ENCODE results near the gene HAO2. TPM values are rescaled to one million over a fixed set of nuclear protein-coding genes. Genes with fewer than 3 reads are reported as not detected.

Gene HAO2
- total and polyA plus RNA-seq, 2 experiments from 2014 or later: not detected

GRCh38 chr1:119329541-119330461 lies 38.8 kb upstream of the HAO2 start (continued):
- no peak for TF ChIP-seq ZNF462 (CRISPR knock-in tag; IDR thresholded peaks at IDR 0.05)
- no peak for TF ChIP-seq NANOG (IDR thresholded peaks at IDR 0.05; ENCODE audit: borderline replicate concordance)

GRCh38 chr1:119330466-119331189 lies 38.0 kb upstream of the HAO2 start:
- ATAC-seq (no peak), DNase-seq (ENCODE audit: low spot score) (no peak)
- Mint-ChIP-seq H3K27ac (no peak overlapping the region), H3K9me3 (peaks cover 15% of the 10 kb centered on the region), H3K27me3 (ENCODE audit: insufficient read depth, low read depth, poor library complexity) (peaks cover 10% of the 10 kb centered on the region), H3K4me3 (no peak overlapping the region), H3K4me1 (peaks cover 67% of the 10 kb centered on the region), H3K36me3 (ENCODE audit: low read depth) (peaks cover 24% of the 10 kb centered on the region)
- Histone ChIP-seq H3K9me2 (ENCODE audit: insufficient read depth) (0 out of 2 replicates have a peak, but pooled peaks cover 9% of the 10 kb centered on the region), H2AFZ (no peak overlapping the region), H3K4me2 (0 out of 2 replicates have a peak overlapping the region, but pooled peaks have one; percentile 34), H3K79me2 (replicated peaks; ENCODE audit: insufficient read depth) (peaks cover 4% of the 10 kb centered on the region; the same call in 1 of the 2 replicates), H3K27me3 (ENCODE audit: insufficient read depth) (no peaks in the 10 kb centered on the region), H3K4me1 (ENCODE audit: insufficient read depth) (peaks cover 48% of the 10 kb centered on the region), H3K36me3 (ENCODE audit: insufficient read depth) (no peaks in the 10 kb centered on the region), H4K20me1 (replicated peaks; ENCODE audit: insufficient read depth) (no peaks in the 10 kb centered on the region), H3K4me3 (no peak overlapping the region), H3F3A (replicated peaks; ENCODE audit: low read depth) (peaks cover 12% of the 10 kb centered on the region), H3K27ac (ENCODE audit: low read depth) (peak overlapping the region; percentile 97)
- TF ChIP-seq EZH2phosphoT487 (IDR thresholded peaks at IDR 0.05; ENCODE audit: unreplicated experiment): no peak
- no peak for TF ChIP-seq REST (IDR thresholded peaks at IDR 0.05; ENCODE audit: unreplicated experiment)
- TF ChIP-seq CREB1 (CRISPR knock-in tag; IDR thresholded peaks at IDR 0.05; ENCODE audit: low read depth): no peak
- no peak for TF ChIP-seq NANOG (IDR thresholded peaks at IDR 0.05; ENCODE audit: borderline replicate concordance)
- TF ChIP-seq JUNB (IDR thresholded peaks at IDR 0.05; ENCODE audit: unreplicated experiment): no peak
- no peak for TF ChIP-seq ZNF331 (CRISPR knock-in tag; IDR thresholded peaks at IDR 0.05; ENCODE audit: low read depth)
